VCaP (cell line): ENCODE data around the gene MAPK10.

Experiments
- H3K27ac ChIP-seq: fragments of 450-650 bp; 2 replicates; pipeline ENCODE4 v1.5.1; 2017
- TF ChIP-seq, protein P1 (sequence below): fragments of 450-650 bp; conservative IDR thresholded peaks from 2 replicates; pipeline ENCODE4 v1.5.1; 2017; ENCODE audit warnings: mild to moderate bottlenecking, moderate library complexity

MAPK10 gene

DNA sequence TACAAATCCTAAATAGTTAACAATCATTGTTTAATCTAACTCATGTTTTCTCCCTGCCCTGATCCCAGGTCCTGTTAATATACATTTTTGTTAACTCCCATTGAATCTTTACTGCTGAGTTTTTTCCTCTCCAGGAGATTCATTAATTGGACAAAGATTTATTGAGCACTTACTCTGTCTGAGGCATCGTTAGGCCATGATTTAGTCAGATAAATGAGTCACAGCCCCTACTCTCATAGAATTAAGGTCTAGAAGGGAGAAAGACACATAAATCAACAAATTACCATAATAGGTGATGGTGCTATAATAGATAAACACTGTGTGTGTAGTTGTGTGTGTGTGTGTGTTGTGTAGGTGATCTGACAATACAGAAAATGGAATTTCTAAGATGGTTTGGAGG lies 112.5 kb downstream of the MAPK10 start:
- no peak overlapping the region for H3K27ac ChIP-seq
- TF ChIP-seq, protein P1, sequence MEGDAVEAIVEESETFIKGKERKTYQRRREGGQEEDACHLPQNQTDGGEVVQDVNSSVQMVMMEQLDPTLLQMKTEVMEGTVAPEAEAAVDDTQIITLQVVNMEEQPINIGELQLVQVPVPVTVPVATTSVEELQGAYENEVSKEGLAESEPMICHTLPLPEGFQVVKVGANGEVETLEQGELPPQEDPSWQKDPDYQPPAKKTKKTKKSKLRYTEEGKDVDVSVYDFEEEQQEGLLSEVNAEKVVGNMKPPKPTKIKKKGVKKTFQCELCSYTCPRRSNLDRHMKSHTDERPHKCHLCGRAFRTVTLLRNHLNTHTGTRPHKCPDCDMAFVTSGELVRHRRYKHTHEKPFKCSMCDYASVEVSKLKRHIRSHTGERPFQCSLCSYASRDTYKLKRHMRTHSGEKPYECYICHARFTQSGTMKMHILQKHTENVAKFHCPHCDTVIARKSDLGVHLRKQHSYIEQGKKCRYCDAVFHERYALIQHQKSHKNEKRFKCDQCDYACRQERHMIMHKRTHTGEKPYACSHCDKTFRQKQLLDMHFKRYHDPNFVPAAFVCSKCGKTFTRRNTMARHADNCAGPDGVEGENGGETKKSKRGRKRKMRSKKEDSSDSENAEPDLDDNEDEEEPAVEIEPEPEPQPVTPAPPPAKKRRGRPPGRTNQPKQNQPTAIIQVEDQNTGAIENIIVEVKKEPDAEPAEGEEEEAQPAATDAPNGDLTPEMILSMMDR, result no peak

DNA sequence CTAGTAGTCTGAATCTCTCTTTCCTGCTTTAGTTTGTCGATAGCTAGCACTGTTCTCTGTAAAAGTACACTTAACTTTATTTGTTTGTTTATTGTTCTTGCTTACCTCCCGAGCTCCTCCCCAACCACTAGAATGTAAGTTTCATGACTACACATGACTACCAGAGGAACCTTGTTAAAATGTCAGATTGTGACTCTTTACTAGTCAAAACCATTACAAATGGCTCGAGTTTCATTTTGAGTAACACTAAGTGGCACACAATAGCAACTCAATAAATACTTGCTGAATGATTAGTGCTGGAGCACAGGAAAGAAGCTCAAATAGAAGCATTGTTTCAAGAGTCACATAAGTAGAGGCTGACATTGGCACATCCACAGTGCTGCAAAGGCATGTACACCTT lies 116.1 kb downstream of the MAPK10 start:
- H3K27ac ChIP-seq, result no peak overlapping the region

DNA sequence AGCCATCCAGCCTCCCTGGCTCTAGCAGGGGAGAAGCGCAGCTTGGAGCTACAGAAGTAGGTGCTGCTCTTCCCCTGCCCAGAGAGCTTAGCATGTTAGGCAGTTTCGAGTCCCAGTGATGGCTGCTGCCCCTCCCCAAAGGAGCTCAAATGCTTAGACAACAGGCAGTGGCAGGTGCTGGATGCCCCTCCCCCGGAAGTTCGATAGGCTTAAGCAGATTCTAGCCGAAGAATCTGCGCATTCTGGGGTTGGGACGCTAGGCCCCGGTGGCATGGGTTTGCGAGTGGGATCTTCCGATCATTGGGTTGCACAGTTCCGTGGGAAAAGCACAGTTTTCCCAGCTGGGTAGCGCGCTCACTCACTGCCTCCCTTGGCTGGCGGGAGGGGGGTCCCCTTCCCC lies 117.2 kb downstream of the MAPK10 start:
- TF ChIP-seq, protein P1, result no peak
- H3K27ac ChIP-seq, result no peak overlapping the region

More for the DNA sequence above, 116.1 kb downstream of the MAPK10 start:
- TF ChIP-seq, protein P1, result no peak

DNA sequence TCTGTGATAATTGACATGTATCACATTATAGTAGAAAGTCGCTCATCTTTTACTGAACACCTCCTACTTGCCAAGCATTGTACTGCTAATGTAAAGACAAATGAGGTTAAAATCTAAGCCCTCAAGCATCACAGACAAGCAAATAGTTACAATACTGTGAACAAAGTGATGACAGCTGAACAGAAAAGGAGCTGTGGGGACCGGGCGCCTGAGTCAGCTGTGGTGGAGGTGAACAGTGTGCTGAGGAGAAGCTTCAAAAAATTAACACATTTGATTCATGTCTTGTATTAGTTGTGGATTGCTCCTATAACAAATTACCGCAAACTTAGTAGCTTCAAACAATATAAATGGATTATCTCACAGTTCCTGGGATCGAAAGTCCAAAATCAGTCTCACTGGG lies 124.3 kb downstream of the MAPK10 start:
- TF ChIP-seq, protein P1, result no peak
- no peak overlapping the region for H3K27ac ChIP-seq

DNA sequence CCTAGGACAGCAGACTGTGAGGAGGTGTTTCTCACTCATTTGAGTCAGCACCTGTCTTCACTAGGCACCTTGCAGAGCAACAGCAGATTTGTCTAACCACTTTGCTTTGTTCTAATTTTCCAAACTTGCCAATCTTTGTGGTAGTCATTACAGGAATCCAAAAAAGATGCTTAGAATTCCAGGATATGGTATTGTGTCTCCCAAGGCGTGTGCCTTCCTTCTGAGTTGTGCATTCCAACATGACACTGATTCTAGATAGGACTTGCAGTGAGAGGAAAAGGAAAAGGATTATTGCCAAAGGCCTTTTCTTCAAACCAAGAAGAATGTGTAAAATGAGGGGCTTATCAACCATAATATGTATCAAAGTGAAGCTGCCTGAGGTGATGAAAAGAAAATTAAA lies 126.2 kb downstream of the MAPK10 start:
- H3K27ac ChIP-seq, result no peak overlapping the region
- TF ChIP-seq, protein P1, result no peak

DNA sequence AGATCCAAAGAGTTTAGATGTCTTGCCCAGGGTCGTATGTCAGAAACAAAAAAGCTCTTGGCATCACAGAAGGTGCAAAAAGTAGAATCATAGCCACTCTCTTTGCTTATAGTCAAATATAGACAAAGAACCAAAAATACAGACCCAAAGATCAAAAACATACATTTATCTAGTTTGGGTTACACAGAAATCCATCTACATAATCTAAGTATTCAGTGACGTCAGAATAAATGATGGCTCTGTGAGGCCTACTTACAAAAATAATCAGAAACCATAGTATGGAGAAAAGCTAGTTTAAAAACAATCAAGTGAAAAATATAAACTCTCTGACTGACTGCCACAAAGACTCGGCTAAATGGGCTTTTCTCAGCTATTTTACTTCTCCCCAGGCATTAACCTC lies 126.8 kb downstream of the MAPK10 start:
- no peak overlapping the region for H3K27ac ChIP-seq
- TF ChIP-seq, protein P1, result no peak

DNA sequence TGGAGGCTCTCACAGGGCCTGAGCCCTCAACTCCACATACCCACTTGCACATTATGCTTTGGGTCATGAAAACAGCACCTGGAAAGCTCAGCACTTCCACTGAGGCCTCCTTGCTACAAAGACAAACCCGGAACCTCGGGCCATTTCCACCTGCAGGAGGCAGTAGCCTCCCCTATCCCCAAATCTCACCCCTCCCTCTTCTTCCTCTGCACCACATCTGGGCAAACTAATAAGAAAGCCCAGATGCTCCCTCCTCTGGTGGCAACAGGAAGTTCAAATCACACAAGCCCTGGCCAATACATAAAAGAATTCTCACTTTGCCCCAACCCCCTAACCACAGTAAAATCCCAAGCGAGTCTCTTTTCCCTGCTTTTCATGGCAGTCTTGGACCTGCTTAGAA lies 136.4 kb downstream of the MAPK10 start:
- TF ChIP-seq, protein P1, result peak; percentile 64
- no peak overlapping the region for H3K27ac ChIP-seq

DNA sequence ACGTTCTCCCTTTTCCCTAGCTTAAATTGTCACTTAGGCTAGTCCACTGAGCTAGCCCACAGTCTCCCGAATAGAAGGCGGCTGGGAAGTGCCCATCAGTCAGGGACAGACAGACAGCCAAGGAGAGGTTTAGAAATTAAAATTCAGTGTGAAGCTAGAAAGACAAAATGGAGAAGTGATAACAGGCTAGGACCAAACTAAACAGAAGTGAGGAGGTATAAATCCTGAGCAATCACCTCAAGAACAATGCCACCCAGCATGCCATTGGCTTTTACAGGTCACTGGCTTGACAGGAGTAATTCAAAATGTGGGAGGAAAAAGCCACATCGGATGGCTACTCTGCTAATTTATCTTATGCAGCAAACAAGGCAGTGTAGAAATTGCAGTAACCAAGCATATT lies 138.9 kb downstream of the MAPK10 start:
- no peak overlapping the region for H3K27ac ChIP-seq
- TF ChIP-seq, protein P1, result no peak
